Progenitor cell of endocrine pancreas (in vitro differentiated cells): ENCODE measurements around the gene KCNJ5. TPM values are rescaled to one million over a fixed set of nuclear protein-coding genes. Genes with fewer than 3 reads are reported as not detected.
A peak's percentile ranks its signal among the peaks of the same experiment; 100 is the strongest.

ENCODE experiments used
- DNase-seq: peaks from one replicate; pipeline ENCODE4 v3.0.0; 2021; ENCODE audit warnings: low spot score; ENCODE audit not compliant: unreplicated experiment
- H3K27ac Mint-ChIP-seq: 2 replicates; pipeline ENCODE4 v1.8.0; 2021; ENCODE audit warnings: mild to moderate bottlenecking, moderate library complexity, mixed read lengths
- H3K27me3 Mint-ChIP-seq: 2 replicates; pipeline ENCODE4 v1.8.0; 2021; ENCODE audit warnings: mixed read lengths
- H3K36me3 Mint-ChIP-seq: 2 replicates; pipeline ENCODE4 v1.8.0; 2022; ENCODE audit warnings: mixed read lengths; ENCODE audit not compliant: insufficient read depth
- H3K4me1 Mint-ChIP-seq: 2 replicates; pipeline ENCODE4 v1.8.0; 2021; ENCODE audit warnings: low read depth, mixed read lengths
- H3K4me3 Mint-ChIP-seq: 2 replicates; pipeline ENCODE4 v1.8.0; 2021; ENCODE audit warnings: low read depth, mild to moderate bottlenecking, moderate library complexity, mixed read lengths
- H3K9me3 Mint-ChIP-seq: 2 replicates; pipeline ENCODE4 v1.8.0; 2021; ENCODE audit warnings: low read depth, mixed read lengths
- total RNA-seq: library from RNA; stranded (reverse); gene quantifications from 2 replicates; pipeline ENCODE4 v1.2.1, GENCODE V29; 2021
- TF ChIP-seq, protein P1 (sequence below): fragments of 200-600 bp; sonication (generic); IDR thresholded peaks from one replicate; pipeline ENCODE4 v1.5.0; 2021; ENCODE audit warnings: antibody characterized with exemption, mild to moderate bottlenecking; ENCODE audit not compliant: unreplicated experiment

Gene KCNJ5
- total RNA-seq, 1 donor from 2014 or later: 1.1 TPM

GRCh38 chr11:128879817-128880216, 11.3 kb upstream of the KCNJ5 start:
- peaks cover 2% of the 10 kb centered on the region for H3K4me1 Mint-ChIP-seq
- peaks cover 37% of the 10 kb centered on the region for H3K27me3 Mint-ChIP-seq
- DNase-seq: no peak
- H3K4me3 Mint-ChIP-seq: no peak overlapping the region
- TF ChIP-seq, protein P1, sequence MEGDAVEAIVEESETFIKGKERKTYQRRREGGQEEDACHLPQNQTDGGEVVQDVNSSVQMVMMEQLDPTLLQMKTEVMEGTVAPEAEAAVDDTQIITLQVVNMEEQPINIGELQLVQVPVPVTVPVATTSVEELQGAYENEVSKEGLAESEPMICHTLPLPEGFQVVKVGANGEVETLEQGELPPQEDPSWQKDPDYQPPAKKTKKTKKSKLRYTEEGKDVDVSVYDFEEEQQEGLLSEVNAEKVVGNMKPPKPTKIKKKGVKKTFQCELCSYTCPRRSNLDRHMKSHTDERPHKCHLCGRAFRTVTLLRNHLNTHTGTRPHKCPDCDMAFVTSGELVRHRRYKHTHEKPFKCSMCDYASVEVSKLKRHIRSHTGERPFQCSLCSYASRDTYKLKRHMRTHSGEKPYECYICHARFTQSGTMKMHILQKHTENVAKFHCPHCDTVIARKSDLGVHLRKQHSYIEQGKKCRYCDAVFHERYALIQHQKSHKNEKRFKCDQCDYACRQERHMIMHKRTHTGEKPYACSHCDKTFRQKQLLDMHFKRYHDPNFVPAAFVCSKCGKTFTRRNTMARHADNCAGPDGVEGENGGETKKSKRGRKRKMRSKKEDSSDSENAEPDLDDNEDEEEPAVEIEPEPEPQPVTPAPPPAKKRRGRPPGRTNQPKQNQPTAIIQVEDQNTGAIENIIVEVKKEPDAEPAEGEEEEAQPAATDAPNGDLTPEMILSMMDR: no peak
- H3K27ac Mint-ChIP-seq: no peak overlapping the region
- H3K9me3 Mint-ChIP-seq: no peaks in the 10 kb centered on the region
- H3K36me3 Mint-ChIP-seq: no peaks in the 10 kb centered on the region

GRCh38 chr11:128881221-128881620, 9.9 kb upstream of the KCNJ5 start:
- no peak for DNase-seq
- H3K4me1 Mint-ChIP-seq: peaks cover 2% of the 10 kb centered on the region
- no peak overlapping the region for H3K4me3 Mint-ChIP-seq
- no peaks in the 10 kb centered on the region for H3K9me3 Mint-ChIP-seq
- no peak overlapping the region for H3K27ac Mint-ChIP-seq
- no peaks in the 10 kb centered on the region for H3K36me3 Mint-ChIP-seq
- TF ChIP-seq, protein P1: no peak
- peaks cover 39% of the 10 kb centered on the region for H3K27me3 Mint-ChIP-seq

GRCh38 chr11:128882451-128882850, 8.7 kb upstream of the KCNJ5 start:
- no peak overlapping the region for H3K4me3 Mint-ChIP-seq
- no peak overlapping the region for H3K27ac Mint-ChIP-seq
- DNase-seq: no peak
- TF ChIP-seq, protein P1: no peak
- peaks cover 4% of the 10 kb centered on the region for H3K4me1 Mint-ChIP-seq
- H3K9me3 Mint-ChIP-seq: no peaks in the 10 kb centered on the region
- peaks cover 50% of the 10 kb centered on the region for H3K27me3 Mint-ChIP-seq
- no peaks in the 10 kb centered on the region for H3K36me3 Mint-ChIP-seq

- Mint-ChIP-seq H3K27ac (no peak overlapping the region), H3K4me1 (peaks cover 6% of the 10 kb centered on the region), H3K9me3 (no peaks in the 10 kb centered on the region), H3K4me3 (no peak overlapping the region), H3K36me3 (no peaks in the 10 kb centered on the region), H3K27me3 (peaks cover 58% of the 10 kb centered on the region)
- no peak for DNase-seq
- TF ChIP-seq, protein P1: no peak
These were observed 7.1 kb upstream of the KCNJ5 start for GRCh38 chr11:128884054-128884453.

DNA sequence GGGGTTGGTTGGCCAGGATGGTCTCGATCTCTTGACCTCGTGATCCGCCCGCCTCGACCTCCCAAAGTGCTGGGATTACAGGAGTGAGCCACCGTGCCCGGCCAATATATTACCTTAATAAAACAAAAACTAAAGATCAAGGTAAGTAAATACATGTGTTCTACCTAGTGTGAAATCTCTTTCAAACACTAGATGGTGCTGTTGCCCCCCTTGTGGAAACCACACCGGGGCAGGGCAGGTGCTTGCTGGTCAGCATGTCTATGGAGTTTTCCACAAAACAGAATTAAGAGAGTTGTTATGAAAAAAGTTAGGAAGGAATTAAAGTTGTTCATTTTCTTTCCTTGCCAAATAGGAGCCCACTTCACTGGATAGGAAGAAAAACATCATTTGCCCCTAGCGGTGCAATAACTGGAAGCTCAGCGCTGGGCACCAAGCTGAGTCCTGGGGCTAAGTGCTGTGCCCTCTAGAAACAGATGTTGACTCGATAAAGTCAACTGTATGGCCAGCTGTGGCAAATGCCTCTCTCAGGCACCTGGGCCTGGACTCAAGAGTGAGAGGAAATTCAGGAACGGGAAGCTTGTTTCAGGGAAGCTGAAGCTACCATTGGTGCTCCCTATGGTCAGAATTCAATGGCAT, 6.3 kb upstream of the KCNJ5 start:
- H3K9me3 Mint-ChIP-seq: no peaks in the 10 kb centered on the region
- DNase-seq: peak; percentile 56
- no peak overlapping the region for H3K27ac Mint-ChIP-seq
- peaks cover 65% of the 10 kb centered on the region for H3K27me3 Mint-ChIP-seq
- H3K4me1 Mint-ChIP-seq: peaks cover 6% of the 10 kb centered on the region
- H3K4me3 Mint-ChIP-seq: no peak overlapping the region
- TF ChIP-seq, protein P1: peak; percentile 87
- no peaks in the 10 kb centered on the region for H3K36me3 Mint-ChIP-seq
